IMR-90 (cell line): Measurements from ENCODE around the gene HSP90AA1. TPM values are rescaled to one million over a fixed set of nuclear protein-coding genes. Genes with fewer than 3 reads are reported as not detected.

Experiments
- ATAC-seq: fragments of 200-7000 bp; cut with Tn5 transposase; 2 replicates; pipeline ENCODE4 v1.9.1; 2020; ENCODE audit warnings: low read depth, mild to moderate bottlenecking, moderate library complexity
- BruUV-seq: library from RNA; stranded (reverse); fragments of 400-500 nt; replicated peaks from 2 replicates; lab custom pipeline; 2021; lab: Mats Ljungman, UMichigan
- CTCF ChIA-PET: fragments of 300-600 bp; formaldehyde crosslinking; extraction: SDS; loops from one replicate; lab custom pipeline; 2021; ENCODE audit warnings: antibody characterized with exemption; lab: Yijun Ruan, JAX
- POLR2A ChIA-PET: fragments of 300-600 bp; sonication (Branson Sonifier 250); formaldehyde crosslinking; loops from one replicate; lab custom pipeline; 2022; ENCODE audit warnings: antibody characterized with exemption; ENCODE audit not compliant: unreplicated experiment; lab: Charles Lee
- DNase-seq: peaks from one replicate; pipeline ENCODE4 v3.0.0; 2013
- H2AFZ ChIP-seq: replicated peaks from 2 replicates; pipeline ENCODE3; 2013; ENCODE audit warnings: low read length, mild to moderate bottlenecking; ENCODE audit not compliant: poor library complexity
- H2AK5ac ChIP-seq: 2 replicates; pipeline ENCODE4 v1.6.1; 2013; ENCODE audit warnings: low read depth, low read length, inconsistent platforms
- H2AK9ac ChIP-seq: replicated peaks from 2 replicates; pipeline ENCODE3; 2013; ENCODE audit warnings: mild to moderate bottlenecking, low read depth, low read length, moderate library complexity; ENCODE audit not compliant: poor library complexity
- H2BK120ac ChIP-seq: 2 replicates; pipeline ENCODE4 v1.6.1; 2013; ENCODE audit warnings: low read depth, low read length, inconsistent platforms
- H2BK15ac ChIP-seq: 3 replicates; pipeline ENCODE4 v1.6.1; 2013; ENCODE audit warnings: low read depth, low read length, inconsistent platforms
- H2BK20ac ChIP-seq: 2 replicates; pipeline ENCODE4 v1.6.1; 2013; ENCODE audit warnings: low read depth, mild to moderate bottlenecking, inconsistent platforms, low read length, moderate library complexity
- H2BK5ac ChIP-seq: 2 replicates; pipeline ENCODE4 v1.6.1; 2013; ENCODE audit warnings: mild to moderate bottlenecking, low read depth, low read length, inconsistent platforms; ENCODE audit not compliant: poor library complexity, severe bottlenecking
- H3K14ac ChIP-seq: replicated peaks from 2 replicates; pipeline ENCODE4 v1.6.1; 2013; ENCODE audit warnings: low read depth, low read length, inconsistent platforms
- H3K18ac ChIP-seq: 2 replicates; pipeline ENCODE4 v1.6.1; 2013; ENCODE audit warnings: low read depth, low read length, control low read depth
- H3K23ac ChIP-seq: 2 replicates; pipeline ENCODE4 v1.6.1; 2013; ENCODE audit warnings: low read depth, low read length, inconsistent platforms
- H3K27ac ChIP-seq: 2 replicates; pipeline ENCODE4 v1.5.1; 2013; ENCODE audit warnings: mild to moderate bottlenecking, control low read depth, low read length; ENCODE audit not compliant: insufficient read depth
- H3K27me3 ChIP-seq: 2 replicates; pipeline ENCODE4 v1.6.1; 2013; ENCODE audit warnings: low read length; ENCODE audit not compliant: control insufficient read depth, insufficient read depth
- H3K36me3 ChIP-seq: 2 replicates; pipeline ENCODE4 v1.6.1; 2013; ENCODE audit warnings: low read length, mixed read lengths; ENCODE audit not compliant: control insufficient read depth, insufficient read depth
- H3K4ac ChIP-seq: 2 replicates; pipeline ENCODE4 v1.6.1; 2013; ENCODE audit warnings: low read depth, low read length, inconsistent platforms
- H3K4me1 ChIP-seq: 2 replicates; pipeline ENCODE4 v1.6.1; 2013; ENCODE audit warnings: low read length, mixed read lengths; ENCODE audit not compliant: control insufficient read depth, insufficient read depth
- H3K4me2 ChIP-seq: 2 replicates; pipeline ENCODE4 v1.6.1; 2013; ENCODE audit warnings: low read depth, mild to moderate bottlenecking, control low read depth, low read length, moderate library complexity
- H3K4me3 ChIP-seq: 2 replicates; pipeline ENCODE4 v1.5.1; 2013; ENCODE audit warnings: low read depth, mild to moderate bottlenecking, control low read depth, low read length, moderate library complexity; ENCODE audit not compliant: insufficient read depth
- H3K56ac ChIP-seq: 2 replicates; pipeline ENCODE4 v1.6.1; 2013; ENCODE audit warnings: low read length, inconsistent platforms; ENCODE audit not compliant: insufficient read depth; ENCODE audit errors: extremely low read depth
- H3K79me1 ChIP-seq, 2 experiments: 2 replicates each; pipeline ENCODE4 v1.6.1; 2013; ENCODE audit warnings: low read length in 2 of 2, inconsistent platforms in 1 of 2, low read depth in 1 of 2
- H3K9ac ChIP-seq: 2 replicates; pipeline ENCODE4 v1.6.1; 2013; ENCODE audit warnings: low read depth, low read length, control low read depth
- H3K9me1 ChIP-seq: 2 replicates; pipeline ENCODE4 v1.6.1; 2013; ENCODE audit warnings: low read length, inconsistent platforms; ENCODE audit not compliant: insufficient read depth
- H3K9me3 ChIP-seq: 2 replicates; pipeline ENCODE4 v1.6.1; 2013; ENCODE audit warnings: low read length; ENCODE audit not compliant: control insufficient read depth, insufficient read depth
- H4K20me1 ChIP-seq: 2 replicates; pipeline ENCODE4 v1.6.1; 2013; ENCODE audit warnings: low read length, inconsistent platforms; ENCODE audit not compliant: insufficient read depth
- H4K5ac ChIP-seq: 2 replicates; pipeline ENCODE4 v1.6.1; 2013; ENCODE audit warnings: mild to moderate bottlenecking, low read depth, low read length, control low read depth
- H4K8ac ChIP-seq, 2 experiments: 2 replicates each; pipeline ENCODE4 v1.6.1; 2013; ENCODE audit warnings: low read depth in 2 of 2, low read length in 2 of 2, control low read depth in 1 of 2, inconsistent platforms in 1 of 2
- H4K91ac ChIP-seq: 2 replicates; pipeline ENCODE4 v1.6.1; 2013; ENCODE audit warnings: low read depth, low read length, inconsistent platforms; ENCODE audit not compliant: insufficient read depth
- CEBPB ChIP-seq: IDR thresholded peaks from 2 replicates; pipeline ENCODE4 v1.6.1; 2012; ENCODE audit warnings: low read depth, low read length, improper control_type of control experiment
- CTCF ChIP-seq: conservative IDR thresholded peaks from 2 replicates; pipeline ENCODE4 v1.5.1; 2012; ENCODE audit warnings: mild to moderate bottlenecking, low read depth, low read length, improper control_type of control experiment
- ELK1 ChIP-seq: fragments of 150-350 bp; IDR thresholded peaks from 2 replicates; pipeline ENCODE4 v1.6.1; 2016; ENCODE audit warnings: low read depth, mild to moderate bottlenecking, low read length, moderate library complexity, borderline replicate concordance
- FOS ChIP-seq: fragments of 150-350 bp; IDR thresholded peaks from 2 replicates; pipeline ENCODE4 v1.6.1; 2016; ENCODE audit warnings: low read depth, low read length
- MXI1 ChIP-seq: IDR thresholded peaks from 2 replicates; pipeline ENCODE4 v1.6.1; 2012; ENCODE audit warnings: low read depth, mild to moderate bottlenecking, low read length, moderate library complexity, borderline replicate concordance
- RAD21 ChIP-seq: IDR thresholded peaks from 2 replicates; pipeline ENCODE4 v1.6.1; 2012; ENCODE audit warnings: low read length, improper control_type of control experiment
- RFX5 ChIP-seq: IDR thresholded peaks from 2 replicates; pipeline ENCODE4 v1.8.0; 2012; ENCODE audit warnings: low read depth, mild to moderate bottlenecking, low read length, moderate library complexity
- WGBS, 2 experiments: methylation state at CpG; one replicate each; pipeline versions ENCODE4 v1.1.5 to v1.1.7; 2013; ENCODE audit warnings: missing lambda C conversion rate in 2 of 2; ENCODE audit not compliant: insufficient read length in 1 of 2; ENCODE audit errors: extremely low coverage in 2 of 2; 5-methylcytosine and 5-hydroxymethylcytosine counted together
- dilution Hi-C: fragments of 300-500 bp; cut with HindIII; formaldehyde crosslinking; loops from one replicate; pipeline ENCODE4 v1.14.3; 2018; ENCODE audit warnings: low sequenced_read_pairs; ENCODE audit not compliant: unreplicated experiment
- in situ Hi-C: fragments of 300-500 bp; cut with MboI; formaldehyde crosslinking; loops from 3 replicates; pipeline ENCODE4 v1.14.3; 2019; ENCODE audit warnings: low sequenced_read_pairs, inconsistent platforms, mixed read lengths
- intact Hi-C: fragments of 100-400 bp; cut with micrococcal nuclease; formaldehyde crosslinking; loops from 2 replicates; pipeline ENCODE4 v1.10.0; 2022
- polyA plus RNA-seq, 3 experiments: library from polyadenylated mRNA; depleted of rRNA; stranded (reverse); fragments of >200 nt; gene quantifications; 2 replicates each; pipeline ENCODE4 v1.2.3, GENCODE V29; 2012; ENCODE audit warnings: low replicate concordance in 1 of 3
- total RNA-seq: library from RNA; depleted of rRNA; stranded (reverse); fragments of >200 nt; gene quantifications from 2 replicates; pipeline ENCODE4 v1.2.3, GENCODE V29; 2012

HSP90AA1 gene
- total and polyA plus RNA-seq, 2 of the 4 experiments (the other 2 are of a cell fraction): 535 to 578 TPM

DNA sequence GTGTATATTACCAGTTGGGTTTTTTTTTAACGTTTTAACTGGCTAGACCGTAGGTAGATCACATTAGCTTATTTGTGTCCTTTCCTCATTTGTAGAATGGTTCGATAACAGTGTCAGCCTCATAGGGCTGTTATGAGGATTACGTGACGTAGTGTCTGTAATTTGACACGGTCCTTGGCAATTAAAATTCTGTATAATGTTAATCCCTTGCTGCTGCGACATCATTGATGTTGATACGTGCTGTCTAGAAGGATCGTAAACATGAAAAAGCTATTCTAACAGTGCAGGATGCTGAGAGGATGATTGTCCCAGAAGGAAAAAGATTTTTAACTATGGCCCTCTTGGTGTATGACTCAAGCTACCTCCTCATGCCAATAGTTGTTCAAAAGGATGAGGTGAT is 50.9 kb downstream of the HSP90AA1 start:
- Histone ChIP-seq H4K91ac (no peak overlapping the region), H3K9ac (no peak overlapping the region), H3K4me2 (no peak overlapping the region), H2AK9ac (no peak overlapping the region), H3K9me1 (peaks cover 6% of the 10 kb centered on the region), H2AFZ (no peak overlapping the region), H3K9me3 (no peaks in the 10 kb centered on the region), H3K27ac (no peak overlapping the region), H3K18ac (no peak overlapping the region), H3K23ac (no peak overlapping the region), H3K79me1 (peaks cover 32 to 33% of the 10 kb centered on the region in 2 experiments), H3K4ac (no peak overlapping the region), H3K27me3 (no peaks in the 10 kb centered on the region), H4K5ac (no peak overlapping the region), H3K14ac (no peak overlapping the region), H3K4me3 (no peak overlapping the region), H2BK5ac (no peak overlapping the region), H2BK120ac (no peak overlapping the region), H2BK15ac (no peak overlapping the region), H4K20me1 (peaks cover 7% of the 10 kb centered on the region; the same call in 1 of the 2 replicates), H3K36me3 (peaks cover 74% of the 10 kb centered on the region), H3K4me1 (no peaks in the 10 kb centered on the region), H2AK5ac (no peak overlapping the region), H4K8ac (no peak overlapping the region), H2BK20ac (no peak overlapping the region), H3K56ac (no peak overlapping the region)
- in situ Hi-C loops (no loop called here), intact Hi-C loops (no loop called here), dilution Hi-C loops (no loop called here)
- POLR2A ChIA-PET: interaction anchor here (0.6 kb wide), 1 partner anchor 44 kb away, joined by 3 read pairs; no protein-coding TSS in a partner anchor
- DNase-seq (no peak), ATAC-seq (no peak)
- CTCF ChIA-PET: no interaction called here
- WGBS, 2 experiments: 90% methylated on average over 5 of the region's 9 CpGs; no CpG with 5 or more reads in 1 of the 2 experiments
- TF ChIP-seq CTCF: no peak
- no peak for TF ChIP-seq RFX5
- TF ChIP-seq ELK1: no peak
- no peak for TF ChIP-seq RAD21
- no peak for TF ChIP-seq CEBPB
- no peak for TF ChIP-seq MXI1
- no peak for TF ChIP-seq FOS
- BruUV-seq: no TSS peak
